Activated CD4-positive, CD25-positive, alpha-beta regulatory T cell treated with anti-CD3 and anti-CD28 coated beads, Interleukin-2, amount 50 U/mL, for 16 hours (primary cell): ENCODE results near the gene MICAL3.
"Not testable (repeated sequence)": the region's sequence is repeated elsewhere in the genome, so short reads cannot be mapped to it uniquely, and the experiment has no call there.

ENCODE experiments used
- DNase-seq: peaks from one replicate; pipeline ENCODE4 v3.0.0-alpha.2; 2020; ENCODE audit warnings: low read depth, low spot score

MICAL3 gene

DNA sequence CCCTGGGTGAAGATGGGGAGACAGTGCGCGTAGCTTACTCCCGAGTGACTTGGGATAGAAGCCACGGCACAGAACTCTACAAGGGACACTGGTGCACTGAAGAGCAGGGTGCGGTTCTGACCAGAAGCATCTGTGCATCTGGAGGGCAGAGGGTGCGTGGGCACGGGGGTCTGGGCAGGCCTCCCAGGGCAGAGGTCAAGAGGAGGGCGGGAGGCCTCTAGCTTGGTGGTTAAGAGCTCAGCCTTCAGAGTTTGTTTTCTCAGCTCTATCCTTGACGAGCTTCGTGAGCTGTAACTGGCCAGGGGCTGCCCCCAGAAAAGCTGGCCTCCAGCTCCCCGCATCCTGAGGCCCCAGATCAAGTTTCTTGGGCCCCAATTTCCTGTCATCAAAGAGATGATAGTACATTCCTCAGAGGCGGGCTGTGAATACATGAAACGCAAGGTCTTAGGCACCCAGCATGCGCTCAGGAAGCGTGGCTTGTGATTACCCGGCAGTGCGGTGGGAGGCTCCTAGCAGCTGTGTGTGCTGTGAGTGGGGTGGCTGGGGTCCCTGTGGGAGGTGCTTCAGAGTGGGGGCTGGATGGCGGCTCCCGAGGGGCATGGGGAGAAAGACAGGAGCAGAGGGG, 244.1 kb downstream of the MICAL3 start:
- DNase-seq = no peak

DNA sequence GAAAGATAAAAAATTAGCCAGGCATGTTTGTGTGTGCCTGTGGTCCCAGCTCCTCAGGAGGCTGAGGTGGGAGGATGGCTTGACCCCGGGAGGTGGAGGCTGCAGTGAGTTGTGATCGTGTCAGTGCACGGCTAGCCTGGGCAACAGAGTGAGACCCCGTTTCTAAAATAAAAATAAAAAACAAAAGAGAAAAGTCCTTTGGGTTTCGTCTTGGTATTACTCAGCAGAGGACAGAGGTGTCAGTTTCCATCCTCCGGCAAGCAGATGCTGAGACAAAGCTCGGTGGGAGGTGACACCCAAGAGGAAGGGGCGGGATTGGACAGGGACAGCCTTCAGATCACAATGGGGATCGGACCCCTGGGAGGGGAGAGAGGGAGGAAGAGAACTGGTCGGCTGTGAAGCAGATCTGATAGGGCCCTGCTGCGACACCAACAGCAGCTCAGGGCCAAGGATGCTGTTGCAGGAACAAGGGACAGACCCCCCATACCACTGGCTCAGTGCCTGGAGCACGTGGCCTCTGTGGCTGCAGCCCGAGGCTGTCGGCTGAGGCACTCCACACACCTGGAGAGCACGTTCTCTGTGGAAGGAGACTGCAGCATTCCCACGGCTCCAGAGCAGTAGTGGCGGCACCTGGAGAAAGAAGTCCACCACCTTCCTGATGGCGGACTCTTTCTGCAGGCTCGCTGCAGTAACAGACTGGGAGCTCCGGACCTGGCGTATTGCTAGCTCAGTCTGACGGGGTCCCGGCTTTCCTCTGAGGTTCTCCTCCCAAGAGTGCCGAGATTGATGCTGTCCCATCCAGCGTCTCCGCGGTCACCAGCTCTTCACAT, 244.9 kb downstream of the MICAL3 start:
- DNase-seq = no peak

- DNase-seq = no peak
Observed at GRCh38 chr22:17778412-17778976, 245.9 kb downstream of the MICAL3 start.

- no peak for DNase-seq
Observed at GRCh38 chr22:17777717-17778044, 246.7 kb downstream of the MICAL3 start.

DNA sequence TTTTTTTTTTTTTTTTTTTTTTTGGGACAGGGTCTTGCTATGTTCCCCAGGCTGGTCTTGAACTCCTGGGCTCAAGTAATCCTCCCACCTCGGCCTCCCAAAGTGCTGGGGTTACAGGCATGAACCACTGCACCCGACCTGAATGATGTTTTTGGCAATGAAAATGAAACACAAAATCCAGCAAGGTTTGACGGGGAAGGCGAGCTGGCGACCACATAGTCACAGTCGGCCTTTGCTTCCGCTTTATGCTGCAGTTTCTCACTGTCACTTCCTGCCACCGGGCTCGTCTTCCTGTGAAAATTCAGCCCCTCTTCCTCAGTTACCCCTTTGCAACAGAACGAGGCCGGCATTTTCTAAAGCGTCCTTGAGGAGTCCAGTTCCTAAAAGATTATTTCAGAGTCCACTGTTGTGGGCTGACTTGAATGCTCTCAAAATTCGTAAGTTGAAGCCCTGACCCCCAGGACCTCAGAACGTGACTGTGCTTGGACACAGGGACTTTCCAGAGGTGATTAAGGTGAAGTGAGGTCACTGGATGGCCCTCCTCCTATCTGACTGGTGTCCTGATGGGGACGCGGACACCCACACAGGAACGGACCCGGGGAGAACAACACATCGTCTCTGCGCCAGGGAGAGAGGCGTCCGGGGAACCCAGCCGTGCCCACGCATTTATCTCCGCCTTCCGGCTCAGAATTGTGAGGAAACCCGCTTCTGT, 247.2 kb downstream of the MICAL3 start:
- peak; percentile 33 for DNase-seq

GRCh38 chr22:17775781-17776465, 248.4 kb downstream of the MICAL3 start:
- DNase-seq = no peak

GRCh38 chr22:17774926-17775685, 249.3 kb downstream of the MICAL3 start:
- DNase-seq = no peak

- DNase-seq = no peak
Observed at GRCh38 chr22:17774206-17774925, 250.0 kb downstream of the MICAL3 start, which contains the start of gene BID. Gene BID, minus strand, starts transcription at chr22:17774469. Its CDS starts 24,353 bp downstream, at chr22:17750116.

DNA sequence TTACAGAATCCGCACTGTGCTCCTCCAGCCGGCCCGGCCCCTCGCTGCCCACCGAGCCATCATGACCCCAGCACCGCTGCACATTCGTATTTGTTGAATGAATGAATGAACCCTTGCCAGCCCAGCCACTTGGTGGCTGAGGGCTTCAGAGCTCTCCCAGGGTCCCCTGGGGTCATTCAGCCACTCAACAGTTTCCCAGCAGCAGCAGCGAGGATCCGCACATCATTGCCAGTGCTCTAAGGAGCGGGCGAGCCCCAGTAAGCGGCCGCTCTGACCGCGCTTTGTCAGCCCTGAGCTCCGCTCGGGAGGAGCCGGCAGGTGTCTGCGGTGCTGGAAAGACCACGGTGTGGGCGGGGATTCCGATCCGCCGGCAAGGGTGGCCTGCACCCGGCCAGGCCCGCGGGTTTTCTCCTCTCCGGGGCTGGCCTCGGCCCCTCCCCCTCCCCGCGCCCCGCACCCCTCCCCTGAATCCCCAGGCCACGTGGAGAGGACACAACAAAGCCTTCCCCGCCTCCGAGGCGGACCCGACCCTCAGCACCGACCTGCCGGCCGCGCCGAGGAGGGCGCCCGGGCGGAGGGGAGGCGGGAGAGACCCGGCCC, 250.7 kb downstream of the MICAL3 start:
- peak; percentile 28 for DNase-seq

- no peak for DNase-seq
Observed at GRCh38 chr22:17772958-17773605, 251.3 kb downstream of the MICAL3 start.

- DNase-seq = no peak
Observed at GRCh38 chr22:17772249-17772957, 252.0 kb downstream of the MICAL3 start.

DNA sequence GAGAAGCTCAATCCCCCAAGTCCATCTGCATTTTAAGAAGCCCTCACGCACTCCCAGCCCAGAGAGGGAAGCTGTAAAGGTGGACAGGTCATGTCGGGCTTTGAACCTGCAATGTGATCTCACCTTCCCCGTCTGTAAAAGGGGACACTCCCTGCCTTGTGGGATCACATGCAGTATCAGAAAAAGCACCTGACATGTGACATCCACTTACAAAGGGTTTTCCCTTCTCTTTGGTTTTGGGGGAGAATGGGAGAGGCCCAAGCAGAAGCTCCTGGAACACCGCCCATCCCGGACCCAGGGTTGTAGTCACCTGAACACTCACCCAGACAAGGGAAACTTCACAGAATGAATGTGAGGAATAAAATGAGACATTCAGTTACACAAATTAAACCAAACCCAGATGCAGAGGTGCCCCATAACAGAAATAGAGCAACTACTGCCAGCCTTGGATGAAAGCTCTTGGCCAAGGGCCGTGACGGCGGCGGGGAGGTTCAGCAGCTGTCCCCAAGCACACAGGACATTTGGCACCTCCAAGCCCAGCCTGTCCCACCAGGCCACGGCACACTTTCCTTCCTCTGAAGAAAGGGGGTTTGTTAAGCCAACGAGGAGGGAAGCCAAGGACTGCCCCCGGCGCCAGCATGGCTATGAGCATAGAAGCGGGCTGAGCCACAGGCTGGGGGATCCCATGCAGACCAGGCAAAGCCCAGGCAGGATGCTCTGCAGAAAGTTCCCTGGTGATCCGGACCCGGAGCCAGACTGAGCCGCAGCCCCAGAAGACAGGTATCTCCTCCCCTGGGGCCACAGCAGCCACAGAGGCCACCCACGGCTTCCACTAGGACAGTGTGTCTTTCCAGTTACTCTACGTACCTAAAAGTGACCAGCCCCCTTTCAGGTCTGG, 253.9 kb downstream of the MICAL3 start:
- DNase-seq = no peak

DNA sequence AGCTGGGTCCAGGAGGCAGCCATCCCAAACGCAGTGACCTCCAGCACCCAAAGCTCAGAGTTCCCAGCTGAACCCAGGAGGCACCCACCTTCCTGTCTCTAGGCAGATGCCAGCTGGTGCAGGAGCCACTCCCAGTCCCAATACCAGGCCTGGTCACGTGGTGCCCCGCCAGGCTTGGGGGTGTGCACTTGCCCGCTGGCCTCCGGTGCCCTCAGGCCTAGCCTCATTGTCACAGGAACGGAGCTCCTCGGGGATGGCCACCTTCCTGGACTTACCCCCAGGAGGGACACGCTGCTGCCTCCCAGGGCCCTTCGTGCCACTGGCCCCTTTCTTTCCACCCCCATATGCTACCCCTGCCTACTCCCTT, 254.7 kb downstream of the MICAL3 start:
- no peak for DNase-seq

DNA sequence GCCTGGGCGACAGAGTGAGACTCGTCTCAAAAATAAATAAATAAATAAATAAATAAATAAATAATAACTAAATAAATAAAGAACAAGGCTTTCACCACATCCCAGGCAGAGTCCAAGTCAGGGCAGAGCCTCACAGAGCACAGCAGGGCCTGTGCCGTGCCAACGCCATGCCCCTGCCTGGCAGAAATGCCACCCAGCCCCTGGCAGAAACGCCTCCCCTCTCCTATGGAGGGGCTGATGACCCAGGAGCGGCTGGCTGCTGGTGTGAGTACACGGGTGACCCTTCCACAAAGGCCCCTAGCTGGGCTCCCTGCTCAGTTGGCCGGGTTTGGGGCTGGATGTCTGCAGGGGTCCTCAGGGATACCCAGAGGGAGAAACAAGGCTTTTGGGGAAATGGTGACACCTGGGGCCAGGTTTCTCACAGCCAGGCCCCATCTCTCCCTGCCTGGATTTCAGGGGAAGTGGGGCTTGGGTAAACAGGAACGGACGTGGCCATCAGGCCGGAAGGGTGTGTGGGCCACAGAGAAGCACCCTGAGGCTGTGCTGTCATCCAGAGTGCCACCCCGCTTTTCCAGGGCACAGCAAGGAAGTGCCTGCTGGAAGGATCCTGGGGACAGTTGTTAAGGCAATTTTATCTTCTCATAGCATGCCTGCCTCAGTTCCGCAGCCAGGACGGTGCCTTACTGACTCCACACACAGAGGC, 255.2 kb downstream of the MICAL3 start:
- no peak for DNase-seq

DNA sequence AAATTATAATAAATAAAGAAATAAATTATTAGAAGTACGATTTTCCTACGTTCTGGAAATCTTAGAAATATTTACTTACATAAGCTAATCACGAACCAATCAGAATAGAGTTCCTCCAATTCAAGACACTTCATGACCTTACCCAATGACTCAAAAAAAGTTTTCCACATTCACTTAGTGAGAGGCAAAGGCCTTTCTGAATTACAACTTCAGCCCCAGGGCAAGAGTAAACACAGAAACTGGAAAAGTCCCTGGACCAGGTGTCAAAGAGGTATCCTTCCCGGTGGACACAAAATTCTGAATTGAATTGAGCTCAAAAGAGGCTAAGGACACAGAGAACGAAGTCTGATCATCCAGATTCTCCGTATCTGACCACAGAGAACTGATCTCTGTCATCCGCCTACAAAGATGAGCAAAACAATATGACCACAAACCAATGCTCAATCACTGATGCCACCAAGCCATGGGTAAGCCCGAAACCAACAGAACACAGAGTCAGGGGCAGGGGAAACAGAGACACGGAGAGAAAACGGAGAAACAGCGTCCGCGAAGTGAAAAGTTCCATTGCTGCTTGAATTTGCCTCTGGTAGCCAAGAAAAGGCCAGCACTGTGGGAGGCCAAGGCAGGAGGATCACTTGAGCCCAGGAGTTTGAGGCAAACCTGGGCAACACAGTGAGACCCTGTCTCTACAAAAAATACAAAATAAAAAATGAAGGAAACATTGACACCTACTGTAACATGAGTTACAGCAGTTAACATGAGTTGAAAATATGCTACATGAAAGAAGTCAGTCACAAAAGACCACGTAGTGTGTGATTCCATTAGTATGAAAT, 256.9 kb downstream of the MICAL3 start:
- peak; percentile 30 for DNase-seq

DNA sequence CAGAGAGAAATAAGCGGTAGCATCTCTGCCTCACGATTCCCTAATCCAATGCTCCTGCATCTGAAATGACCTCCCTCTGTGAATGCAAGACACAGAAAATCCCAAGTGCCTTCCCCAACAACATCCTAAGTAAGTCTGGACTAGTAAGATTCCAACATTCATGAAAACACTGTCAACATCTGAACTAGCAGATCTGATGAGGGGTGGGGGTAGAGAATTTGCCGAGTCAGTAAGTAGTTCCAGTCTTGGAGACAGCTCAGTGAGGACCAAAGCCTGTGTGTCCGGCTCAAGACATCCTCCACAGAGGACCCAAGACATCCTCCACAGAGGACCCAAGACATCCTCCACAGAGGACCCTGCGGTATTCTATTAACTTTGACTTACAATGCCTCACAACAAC, 259.5 kb downstream of the MICAL3 start:
- not testable (repeated sequence) for DNase-seq
